ENCODE measurements around the gene ASTN2. TPM values are rescaled to one million over a fixed set of nuclear protein-coding genes. Genes with fewer than 3 reads are reported as not detected.

ASTN2 gene
- total RNA-seq, 2 donors from 2014 or later, result 3.7 to 4.8 TPM

DNA sequence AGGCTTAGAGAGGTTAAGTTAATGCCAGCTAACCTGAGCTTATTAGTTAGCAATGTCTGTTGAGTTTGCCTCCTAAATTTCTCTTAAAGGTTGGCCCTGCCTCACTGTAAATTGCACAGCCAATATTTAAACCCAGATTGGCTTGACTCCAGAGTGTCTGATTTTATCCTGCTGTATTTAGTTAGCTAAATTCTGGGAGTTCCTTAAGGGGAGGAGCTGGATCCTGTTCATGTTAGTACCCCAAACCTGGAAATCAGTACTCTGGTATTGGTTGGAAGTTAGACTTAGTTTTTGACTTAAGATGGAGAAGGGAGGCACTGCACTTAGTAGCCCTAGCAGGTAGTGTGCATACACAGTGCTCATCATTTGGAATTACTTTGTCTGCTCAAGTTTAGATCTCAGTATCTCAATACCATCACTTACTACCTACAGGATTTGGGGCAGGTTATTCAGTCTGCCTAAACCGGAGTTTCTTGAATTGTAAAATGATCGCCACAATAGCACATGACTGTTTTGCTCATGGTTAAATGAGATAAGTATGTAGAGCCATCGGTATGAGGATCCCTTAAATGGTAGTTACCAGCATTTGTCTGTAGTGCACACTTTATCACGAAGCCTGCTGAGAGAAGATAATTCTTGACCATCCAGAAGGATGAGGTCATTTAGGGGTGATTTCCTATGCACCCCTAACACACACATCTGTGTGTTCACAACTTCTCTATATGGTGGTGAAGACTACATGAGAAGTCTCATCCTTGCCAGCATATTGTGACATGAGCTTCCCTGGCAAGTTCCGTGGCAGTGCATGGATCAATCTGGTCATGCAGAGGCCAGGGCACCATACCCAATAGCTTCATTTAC, 992.5 kb downstream of the ASTN2 start:
- Mint-ChIP-seq H3K36me3 (ENCODE audit: low read depth) (peaks cover 2% of the 10 kb centered on the region), H3K27me3 (no peaks in the 10 kb centered on the region), H3K4me1 (no peaks in the 10 kb centered on the region), H3K4me3 (no peak overlapping the region), H3K27ac (no peak overlapping the region)
- H3K9me3 ChIP-seq (ENCODE audit: control insufficient read depth, low read length, poor library complexity, severe bottlenecking), result no peaks in the 10 kb centered on the region
- DNase-seq (no peak), ATAC-seq (no peak)

GRCh38 chr9:116420993-116421538, 993.8 kb downstream of the ASTN2 start:
- Mint-ChIP-seq H3K27ac (no peak overlapping the region), H3K4me3 (no peak overlapping the region), H3K4me1 (no peaks in the 10 kb centered on the region), H3K36me3 (ENCODE audit: low read depth) (peaks cover 2% of the 10 kb centered on the region), H3K27me3 (no peaks in the 10 kb centered on the region)
- no peaks in the 10 kb centered on the region for H3K9me3 ChIP-seq (ENCODE audit: control insufficient read depth, low read length, poor library complexity, severe bottlenecking)
- ATAC-seq (no peak), DNase-seq (no peak)

DNA sequence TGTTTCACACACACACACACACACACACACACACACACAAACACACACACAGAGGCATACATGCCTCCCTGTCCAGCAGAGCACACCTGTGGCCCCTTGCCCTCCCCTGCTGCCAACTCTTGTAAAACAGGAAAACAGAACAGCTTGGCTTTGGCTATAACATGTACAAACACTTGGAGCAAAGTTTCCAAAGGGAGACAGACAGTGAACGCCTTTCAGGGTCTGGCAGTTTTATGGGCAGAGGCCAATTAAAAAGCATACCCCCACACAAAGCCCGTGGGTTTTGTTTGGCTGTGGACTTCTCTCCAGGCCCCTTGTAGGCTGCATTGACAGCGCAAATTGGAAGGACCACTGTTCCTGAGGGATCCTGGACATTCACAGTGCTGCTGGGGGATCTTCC, 995.7 kb downstream of the ASTN2 start:
- ATAC-seq (no peak), DNase-seq (no peak)
- no peaks in the 10 kb centered on the region for H3K9me3 ChIP-seq (ENCODE audit: control insufficient read depth, low read length, poor library complexity, severe bottlenecking)
- peaks cover 2% of the 10 kb centered on the region for H3K36me3 Mint-ChIP-seq (ENCODE audit: low read depth)
- no peak overlapping the region for H3K27ac Mint-ChIP-seq
- no peaks in the 10 kb centered on the region for H3K27me3 Mint-ChIP-seq
- no peak overlapping the region for H3K4me3 Mint-ChIP-seq
- H3K4me1 Mint-ChIP-seq, result no peaks in the 10 kb centered on the region

GRCh38 chr9:116417464-116417863, 997.4 kb downstream of the ASTN2 start:
- H3K36me3 Mint-ChIP-seq (ENCODE audit: low read depth), result peaks cover 3% of the 10 kb centered on the region
- ATAC-seq, result no peak
- no peak overlapping the region for H3K27ac Mint-ChIP-seq
- H3K9me3 ChIP-seq (ENCODE audit: control insufficient read depth, low read length, poor library complexity, severe bottlenecking), result no peaks in the 10 kb centered on the region
- H3K27me3 Mint-ChIP-seq, result no peaks in the 10 kb centered on the region
- DNase-seq, result no peak
- no peak overlapping the region for H3K4me3 Mint-ChIP-seq
- H3K4me1 Mint-ChIP-seq, result no peaks in the 10 kb centered on the region

DNA sequence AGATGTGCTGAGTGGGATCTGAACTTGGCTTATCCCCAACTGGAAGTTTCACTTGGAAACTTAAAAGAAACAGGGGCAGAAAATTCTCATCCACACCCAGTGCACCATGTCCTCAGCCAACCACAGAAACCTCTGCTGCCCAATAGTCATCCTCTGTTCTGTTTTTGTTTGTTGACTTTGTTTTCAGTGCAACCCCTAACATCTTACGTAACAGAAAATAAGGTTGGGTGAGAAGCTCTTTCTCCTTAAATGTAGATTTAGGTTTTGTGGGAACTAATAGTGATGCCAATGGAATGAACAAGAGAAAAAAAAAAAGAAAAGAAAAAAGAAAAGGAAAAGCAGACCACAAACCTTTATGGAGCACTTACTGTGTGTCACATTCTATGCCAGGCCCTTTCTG, 998.4 kb downstream of the ASTN2 start:
- peaks cover 3% of the 10 kb centered on the region for H3K36me3 Mint-ChIP-seq (ENCODE audit: low read depth)
- H3K27me3 Mint-ChIP-seq, result no peaks in the 10 kb centered on the region
- H3K27ac Mint-ChIP-seq, result no peak overlapping the region
- no peak overlapping the region for H3K4me3 Mint-ChIP-seq
- DNase-seq, result no peak
- no peak for ATAC-seq
- no peaks in the 10 kb centered on the region for H3K9me3 ChIP-seq (ENCODE audit: control insufficient read depth, low read length, poor library complexity, severe bottlenecking)
- no peaks in the 10 kb centered on the region for H3K4me1 Mint-ChIP-seq

- H3K27ac Mint-ChIP-seq, result no peak overlapping the region
- ATAC-seq, result no peak
- H3K4me1 Mint-ChIP-seq, result no peaks in the 10 kb centered on the region
Observed at GRCh38 chr9:116414374-116414773, 1000.5 kb downstream of the ASTN2 start.

DNA sequence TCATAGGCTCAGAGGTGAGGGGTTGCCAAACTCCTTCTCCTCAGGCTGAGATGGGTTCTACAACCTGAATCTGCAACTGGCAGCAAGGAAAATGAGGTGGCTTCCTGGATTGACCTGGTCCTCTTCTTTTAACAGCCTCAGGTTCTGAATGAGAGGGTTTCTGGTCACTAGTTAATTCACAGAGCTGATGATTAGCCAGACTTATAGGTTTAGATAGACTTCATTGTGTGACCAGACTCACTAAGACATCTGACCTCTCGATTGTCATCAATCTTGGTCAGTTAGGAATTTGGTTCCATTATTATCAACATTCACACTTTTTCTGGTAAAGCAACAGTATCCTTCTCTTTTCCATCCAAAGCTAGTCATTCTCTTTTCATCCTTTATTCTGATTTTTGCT, 1003.4 kb downstream of the ASTN2 start:
- Mint-ChIP-seq H3K4me1 (no peaks in the 10 kb centered on the region), H3K27me3 (no peaks in the 10 kb centered on the region), H3K36me3 (ENCODE audit: low read depth) (peaks cover 4% of the 10 kb centered on the region), H3K27ac (no peak overlapping the region), H3K4me3 (no peak overlapping the region)
- no peaks in the 10 kb centered on the region for H3K9me3 ChIP-seq (ENCODE audit: control insufficient read depth, low read length, poor library complexity, severe bottlenecking)
- ATAC-seq (no peak), DNase-seq (no peak)

More at GRCh38 chr9:116414374-116414773, 1000.5 kb downstream of the ASTN2 start:
- Mint-ChIP-seq H3K36me3 (ENCODE audit: low read depth) (peaks cover 2% of the 10 kb centered on the region), H3K27me3 (no peaks in the 10 kb centered on the region), H3K4me3 (no peak overlapping the region)
- no peak for DNase-seq
- H3K9me3 ChIP-seq (ENCODE audit: control insufficient read depth, low read length, poor library complexity, severe bottlenecking), result no peaks in the 10 kb centered on the region

DNA sequence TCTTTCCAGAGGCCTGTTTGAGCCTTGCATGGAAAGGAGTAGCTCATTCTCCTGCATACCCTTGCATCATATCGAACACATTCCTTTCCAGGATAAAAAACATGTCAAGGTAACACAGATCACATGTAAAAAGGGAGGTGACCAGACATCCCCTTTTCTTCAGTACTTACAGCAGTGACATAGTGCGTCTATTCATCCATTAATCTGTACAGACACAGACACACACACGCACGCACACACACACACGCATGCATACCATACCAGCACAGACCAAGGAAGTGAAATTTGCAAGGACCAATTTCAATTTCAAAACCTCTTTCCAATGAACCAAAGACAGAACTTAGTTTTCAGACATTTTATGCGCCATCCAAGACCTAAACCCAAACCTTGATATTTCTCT, 1005.2 kb downstream of the ASTN2 start:
- no peaks in the 10 kb centered on the region for H3K27me3 Mint-ChIP-seq
- peaks cover 4% of the 10 kb centered on the region for H3K36me3 Mint-ChIP-seq (ENCODE audit: low read depth)
- ATAC-seq (no peak), DNase-seq (no peak)
- H3K27ac Mint-ChIP-seq, result no peak overlapping the region
- H3K9me3 ChIP-seq (ENCODE audit: control insufficient read depth, low read length, poor library complexity, severe bottlenecking), result no peaks in the 10 kb centered on the region
- no peaks in the 10 kb centered on the region for H3K4me1 Mint-ChIP-seq
- H3K4me3 Mint-ChIP-seq, result no peak overlapping the region

DNA sequence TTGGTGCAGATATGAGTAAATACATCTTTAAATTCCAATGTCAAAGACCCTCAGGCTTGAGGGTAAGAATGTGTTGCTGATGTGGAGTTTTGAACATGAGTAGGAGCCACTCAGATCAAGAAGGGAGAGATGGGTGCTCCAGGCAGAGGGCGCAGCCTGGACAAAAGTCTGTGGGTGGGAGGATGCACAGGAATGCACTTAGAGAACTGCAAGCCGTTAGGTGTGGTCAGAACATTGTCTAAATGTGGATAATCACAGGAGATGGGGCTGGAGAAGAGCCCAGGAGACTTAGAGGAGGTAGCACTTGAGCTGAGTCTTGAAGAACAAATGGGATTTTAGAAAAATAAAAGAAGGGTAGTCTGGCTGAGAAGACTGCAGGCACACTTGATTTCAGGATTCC, 1005.7 kb downstream of the ASTN2 start:
- Mint-ChIP-seq H3K27me3 (no peaks in the 10 kb centered on the region), H3K4me3 (no peak overlapping the region), H3K27ac (no peak overlapping the region), H3K4me1 (no peaks in the 10 kb centered on the region), H3K36me3 (ENCODE audit: low read depth) (peaks cover 4% of the 10 kb centered on the region)
- DNase-seq, result no peak
- no peaks in the 10 kb centered on the region for H3K9me3 ChIP-seq (ENCODE audit: control insufficient read depth, low read length, poor library complexity, severe bottlenecking)
- ATAC-seq, result no peak

DNA sequence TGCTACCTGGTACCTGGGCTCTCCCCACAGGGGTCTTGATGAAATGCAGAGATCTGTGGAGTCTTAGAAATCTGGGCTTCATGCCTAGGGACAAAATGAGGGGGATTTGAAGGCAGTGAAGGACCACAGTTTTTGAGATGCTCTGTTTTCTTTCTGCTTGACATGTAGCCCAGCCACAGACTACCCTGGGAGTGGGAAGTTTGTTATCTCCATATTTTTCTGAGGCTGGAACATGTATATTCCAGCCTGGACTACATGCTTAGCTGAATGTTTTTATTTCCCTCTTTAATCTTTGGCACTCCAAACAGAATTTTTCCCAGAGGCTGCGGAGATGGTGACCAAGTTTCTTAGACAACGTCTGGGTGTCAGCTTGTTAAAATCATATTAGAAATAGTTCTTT, 1008.4 kb downstream of the ASTN2 start:
- no peaks in the 10 kb centered on the region for H3K9me3 ChIP-seq (ENCODE audit: control insufficient read depth, low read length, poor library complexity, severe bottlenecking)
- Mint-ChIP-seq H3K4me3 (no peak overlapping the region), H3K27ac (no peak overlapping the region), H3K27me3 (no peaks in the 10 kb centered on the region), H3K36me3 (ENCODE audit: low read depth) (peaks cover 4% of the 10 kb centered on the region), H3K4me1 (no peaks in the 10 kb centered on the region)
- DNase-seq, result no peak
- no peak for ATAC-seq

GRCh38 chr9:116405321-116405720, 1009.5 kb downstream of the ASTN2 start:
- no peaks in the 10 kb centered on the region for H3K9me3 ChIP-seq (ENCODE audit: control insufficient read depth, low read length, poor library complexity, severe bottlenecking)
- no peak for DNase-seq
- Mint-ChIP-seq H3K36me3 (ENCODE audit: low read depth) (peaks cover 4% of the 10 kb centered on the region), H3K27ac (no peak overlapping the region), H3K4me1 (no peaks in the 10 kb centered on the region), H3K27me3 (no peaks in the 10 kb centered on the region), H3K4me3 (no peak overlapping the region)
- no peak for ATAC-seq

DNA sequence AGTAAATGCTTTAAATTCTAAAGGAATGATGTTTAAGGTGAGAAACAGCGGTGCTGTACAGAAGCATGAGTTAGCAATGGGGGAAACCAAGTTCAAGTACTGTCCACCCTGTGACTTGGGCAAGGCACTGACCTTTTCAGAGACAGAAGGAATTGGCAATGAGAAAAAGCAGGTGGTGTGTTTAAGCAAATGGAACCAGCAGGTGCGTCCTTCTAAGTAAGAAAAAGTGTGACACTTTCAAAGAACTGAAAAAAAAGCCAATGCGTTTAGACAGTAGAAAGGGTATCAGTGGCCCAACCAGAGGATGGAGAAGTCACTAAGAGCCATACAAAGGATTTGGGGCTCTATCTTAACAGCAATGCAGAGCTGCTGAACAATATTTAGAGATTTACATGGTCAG, 1010.6 kb downstream of the ASTN2 start:
- Mint-ChIP-seq H3K4me1 (no peaks in the 10 kb centered on the region), H3K36me3 (ENCODE audit: low read depth) (peaks cover 7% of the 10 kb centered on the region), H3K4me3 (no peak overlapping the region), H3K27ac (no peak overlapping the region), H3K27me3 (no peaks in the 10 kb centered on the region)
- DNase-seq, result no peak
- no peaks in the 10 kb centered on the region for H3K9me3 ChIP-seq (ENCODE audit: control insufficient read depth, low read length, poor library complexity, severe bottlenecking)
- ATAC-seq, result no peak

GRCh38 chr9:116403171-116403570, 1011.7 kb downstream of the ASTN2 start:
- no peaks in the 10 kb centered on the region for H3K27me3 Mint-ChIP-seq
- ATAC-seq (no peak), DNase-seq (no peak)
- no peak overlapping the region for H3K4me3 Mint-ChIP-seq
- H3K27ac Mint-ChIP-seq, result no peak overlapping the region
- H3K36me3 Mint-ChIP-seq (ENCODE audit: low read depth), result peaks cover 6% of the 10 kb centered on the region
- H3K9me3 ChIP-seq (ENCODE audit: control insufficient read depth, low read length, poor library complexity, severe bottlenecking), result no peaks in the 10 kb centered on the region
- H3K4me1 Mint-ChIP-seq, result no peaks in the 10 kb centered on the region

- H3K9me3 ChIP-seq (ENCODE audit: control insufficient read depth, low read length, poor library complexity, severe bottlenecking), result no peaks in the 10 kb centered on the region
- Mint-ChIP-seq H3K27me3 (no peaks in the 10 kb centered on the region), H3K4me1 (no peaks in the 10 kb centered on the region), H3K27ac (no peak overlapping the region), H3K4me3 (no peak overlapping the region), H3K36me3 (ENCODE audit: low read depth) (peaks cover 3% of the 10 kb centered on the region)
- ATAC-seq, result no peak
- DNase-seq, result no peak
Observed at GRCh38 chr9:116395699-116396037, 1019.2 kb downstream of the ASTN2 start.
